NCI-H2171 treated with DMSO at 0.1 percent for 48 hours (cell line): Measurements from ENCODE around the gene KANK2.

ENCODE experiments used
- DNase-seq: peaks from one replicate; lab custom pipeline; 2025; lab: John Stamatoyannopoulos, UW

Gene KANK2

DNA sequence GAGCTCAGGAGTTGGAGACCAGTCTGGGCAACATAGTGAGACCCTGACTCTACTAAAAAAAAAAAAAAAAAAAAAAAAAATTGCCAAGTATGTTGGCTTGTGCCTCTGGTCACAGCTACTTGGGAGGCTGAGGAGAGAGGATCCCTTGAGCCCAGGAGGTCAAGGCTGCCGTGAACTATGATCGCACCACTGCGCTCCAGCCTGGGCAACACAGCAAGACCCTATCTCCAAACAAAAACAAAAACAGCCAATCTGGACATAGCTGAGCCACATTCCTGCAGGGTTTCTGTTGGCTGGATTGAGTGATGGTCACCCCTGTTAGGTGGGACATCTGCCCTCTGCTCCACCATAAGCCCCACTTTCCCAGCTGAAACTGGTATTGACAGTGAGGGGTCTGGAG lies 28.5 kb upstream of the KANK2 start:
- DNase-seq = no peak

DNA sequence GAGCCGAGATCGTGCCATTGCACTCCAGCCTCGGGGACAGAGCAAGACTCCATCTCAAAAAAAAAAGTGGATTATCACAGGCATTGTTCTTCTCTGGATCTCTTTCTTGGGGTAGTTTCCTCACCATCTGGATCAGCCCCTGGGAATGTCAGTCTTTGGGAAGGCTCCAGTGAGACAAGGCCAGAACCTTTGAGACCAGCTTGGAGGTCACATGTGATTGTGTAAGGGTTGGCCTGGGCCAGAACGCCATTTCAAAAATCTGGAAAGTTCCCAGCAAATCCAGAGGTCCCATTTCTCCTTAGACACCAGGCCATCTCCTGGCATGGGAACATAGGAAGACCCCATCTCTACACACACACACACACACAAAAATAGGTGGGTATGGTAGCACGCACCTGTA lies 27.8 kb upstream of the KANK2 start:
- no peak for DNase-seq

DNA sequence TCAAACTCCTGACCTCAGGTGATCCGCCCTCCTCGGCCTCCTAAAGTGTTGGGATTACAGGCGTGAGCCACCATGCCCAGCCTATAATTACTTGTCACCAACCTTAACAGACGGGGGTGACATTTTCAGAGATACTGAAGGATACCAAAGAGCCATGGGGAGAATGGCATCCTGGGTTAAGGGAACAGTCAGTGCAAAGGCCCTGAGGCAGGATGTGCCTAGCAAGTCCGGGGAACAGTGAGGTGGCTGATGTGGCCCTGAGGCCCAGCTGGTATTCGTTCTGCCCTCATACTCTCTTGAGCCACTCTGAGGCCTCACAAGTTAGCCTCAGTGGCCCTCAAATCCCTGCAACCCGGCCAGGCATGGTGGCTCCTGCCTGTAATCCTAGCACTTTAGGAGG lies 27.1 kb upstream of the KANK2 start:
- DNase-seq = no peak

DNA sequence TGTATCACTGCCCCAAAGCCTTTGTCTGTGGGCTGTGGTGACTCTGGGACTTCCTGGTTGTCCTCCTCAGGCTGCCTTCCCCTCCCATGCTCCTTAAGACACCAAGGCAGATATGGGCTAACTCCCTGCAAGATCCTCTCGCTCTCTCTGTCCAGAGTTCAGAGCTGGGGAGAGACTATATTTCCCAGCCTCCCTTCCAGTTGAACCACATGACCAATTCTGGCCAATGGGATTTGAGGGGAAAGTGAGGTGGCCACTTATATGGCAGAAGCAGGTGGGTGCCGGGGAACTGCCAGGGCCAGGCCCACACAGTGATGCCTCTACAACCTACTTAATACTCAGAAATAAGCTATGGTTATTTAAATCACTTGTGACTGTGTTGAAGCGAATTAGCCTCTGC lies 25.9 kb upstream of the KANK2 start:
- no peak for DNase-seq

DNA sequence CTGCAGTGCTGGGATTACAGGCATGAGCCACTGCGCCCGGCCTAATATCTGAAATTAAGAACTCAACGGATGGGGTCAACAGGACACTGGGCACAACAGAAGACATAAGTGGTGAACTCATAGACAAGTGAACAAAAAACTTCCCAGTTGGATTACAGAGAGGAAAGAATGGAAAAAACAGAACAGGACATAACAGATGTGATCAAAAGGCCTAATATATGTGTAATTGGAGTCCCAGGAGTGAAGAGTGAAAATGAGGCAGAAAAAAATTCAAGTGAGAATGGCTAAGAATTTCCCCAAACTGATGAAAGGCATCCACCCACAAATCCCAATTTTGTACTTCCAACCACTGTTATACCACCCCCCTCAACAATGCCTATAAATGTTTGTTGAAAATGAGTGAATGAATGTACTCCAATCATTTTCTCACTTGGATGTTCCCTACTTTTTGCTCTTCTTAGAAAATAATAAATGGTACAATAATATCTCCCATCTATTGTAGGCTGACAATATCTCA lies 23.8 kb upstream of the KANK2 start:
- no peak for DNase-seq

DNA sequence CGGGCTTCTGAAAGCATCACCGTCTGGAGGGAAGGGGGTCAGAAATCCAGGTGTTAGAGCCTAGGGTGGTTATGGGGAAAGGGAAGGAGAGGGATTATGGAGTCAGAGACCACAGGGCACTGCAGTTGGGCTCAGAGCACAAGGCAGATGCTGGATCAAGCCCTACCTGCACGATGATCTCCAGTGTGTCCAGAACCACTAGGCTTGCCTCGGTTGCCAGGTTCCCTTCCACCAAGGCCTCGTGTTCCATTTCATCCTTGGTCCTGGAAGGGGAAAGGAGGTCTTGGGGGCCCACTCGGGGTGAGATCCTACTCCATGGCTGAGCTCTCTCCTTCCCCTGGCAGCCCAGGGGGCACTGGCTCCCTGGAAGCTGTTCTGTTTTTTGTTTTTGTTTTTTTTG lies 17.0 kb upstream of the KANK2 start:
- DNase-seq = no peak

DNA sequence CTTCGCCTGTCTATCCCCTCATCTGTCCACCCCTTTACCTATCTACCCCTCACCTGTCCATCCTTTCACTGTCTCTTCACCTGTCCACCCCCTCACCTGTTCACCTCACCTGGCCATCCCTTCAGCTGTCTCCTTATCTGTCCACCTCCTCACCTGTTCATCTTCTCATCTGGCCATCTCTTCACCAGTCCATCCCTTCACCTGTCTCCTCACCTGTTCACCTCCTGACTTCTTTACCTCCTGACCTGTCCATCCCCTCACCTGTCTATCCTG lies 13.2 kb upstream of the KANK2 start:
- no peak for DNase-seq

DNA sequence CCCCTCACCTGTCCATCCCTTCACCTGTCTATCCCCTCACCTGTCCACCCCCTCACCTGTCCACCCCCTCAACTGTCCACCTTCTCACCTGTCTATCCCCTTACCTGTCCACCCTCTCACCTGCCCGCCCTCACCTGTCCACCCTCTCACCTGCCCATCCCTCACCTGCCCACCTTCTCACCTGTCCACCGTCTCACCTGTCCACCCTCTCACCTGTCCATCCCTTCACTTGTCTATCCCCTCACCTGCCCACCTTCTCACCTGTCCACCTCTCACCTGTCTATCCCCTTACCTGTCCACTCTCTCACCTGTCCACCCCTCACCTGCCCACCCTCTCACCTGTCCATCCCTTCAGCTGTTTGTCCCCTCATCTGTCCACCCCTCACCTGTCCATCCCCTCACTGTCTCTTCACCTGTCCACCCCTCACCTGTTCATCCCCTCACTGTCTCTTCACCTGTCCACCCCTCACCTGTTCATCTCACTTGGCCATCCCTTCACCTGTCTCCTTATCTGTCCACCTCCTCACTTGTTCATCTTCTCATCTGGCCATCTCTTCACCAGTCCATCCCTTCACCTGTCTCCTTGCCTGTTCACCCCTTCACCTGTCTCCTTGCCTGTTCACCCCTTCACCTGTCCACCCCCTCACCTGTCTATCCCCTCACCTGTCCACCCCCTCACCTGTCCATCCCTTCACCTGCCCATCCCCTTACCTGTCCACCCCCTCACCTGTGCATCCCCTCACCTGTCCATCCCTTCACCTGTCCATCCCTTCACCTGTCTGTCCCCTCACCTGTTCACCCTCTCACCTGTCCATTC lies 12.7 kb upstream of the KANK2 start:
- DNase-seq = no peak

DNA sequence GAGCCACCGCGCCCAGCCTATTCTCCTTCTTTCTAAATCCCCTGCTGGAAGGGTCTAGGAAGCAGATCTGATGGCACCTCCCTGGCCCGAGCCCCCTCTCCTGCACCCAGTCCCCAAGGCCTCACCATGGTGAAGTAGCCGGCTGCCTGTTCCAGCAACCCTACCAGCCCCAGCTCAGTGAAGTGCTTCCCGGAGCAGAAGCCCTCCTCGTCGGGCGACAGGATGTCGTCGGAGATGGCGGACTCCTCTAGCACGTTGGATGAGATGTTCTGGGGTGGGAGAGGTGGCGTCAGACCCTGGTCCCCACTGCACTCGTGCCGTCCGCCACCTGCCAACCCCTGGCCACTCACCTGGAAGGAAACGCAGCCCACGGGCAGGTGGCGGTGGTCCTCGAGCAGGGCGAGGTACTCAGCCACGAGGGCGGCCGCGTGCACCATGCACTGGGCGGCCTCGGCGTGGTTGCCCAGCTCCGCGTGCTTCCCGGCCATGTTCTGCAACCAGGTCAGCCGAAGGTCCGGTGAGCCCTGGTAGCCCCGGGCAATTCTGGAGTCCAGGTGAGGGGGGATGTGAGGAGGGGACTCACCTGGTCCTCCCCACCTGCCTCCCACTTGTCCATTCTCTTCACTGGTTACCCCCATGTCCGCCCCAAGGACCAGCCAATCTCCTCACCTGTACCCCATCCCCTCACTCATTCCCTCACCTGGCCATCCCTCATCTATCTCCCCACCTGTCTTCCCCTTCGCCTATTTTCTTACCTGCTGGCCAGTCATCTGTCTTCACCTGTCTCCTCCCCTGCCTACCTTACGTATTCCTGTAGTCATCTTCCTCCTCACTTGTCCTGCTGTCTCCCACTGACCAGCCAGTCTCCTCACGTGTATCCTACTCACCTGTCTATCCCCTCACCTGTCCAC lies 11.5 kb upstream of the KANK2 start:
- no peak for DNase-seq

DNA sequence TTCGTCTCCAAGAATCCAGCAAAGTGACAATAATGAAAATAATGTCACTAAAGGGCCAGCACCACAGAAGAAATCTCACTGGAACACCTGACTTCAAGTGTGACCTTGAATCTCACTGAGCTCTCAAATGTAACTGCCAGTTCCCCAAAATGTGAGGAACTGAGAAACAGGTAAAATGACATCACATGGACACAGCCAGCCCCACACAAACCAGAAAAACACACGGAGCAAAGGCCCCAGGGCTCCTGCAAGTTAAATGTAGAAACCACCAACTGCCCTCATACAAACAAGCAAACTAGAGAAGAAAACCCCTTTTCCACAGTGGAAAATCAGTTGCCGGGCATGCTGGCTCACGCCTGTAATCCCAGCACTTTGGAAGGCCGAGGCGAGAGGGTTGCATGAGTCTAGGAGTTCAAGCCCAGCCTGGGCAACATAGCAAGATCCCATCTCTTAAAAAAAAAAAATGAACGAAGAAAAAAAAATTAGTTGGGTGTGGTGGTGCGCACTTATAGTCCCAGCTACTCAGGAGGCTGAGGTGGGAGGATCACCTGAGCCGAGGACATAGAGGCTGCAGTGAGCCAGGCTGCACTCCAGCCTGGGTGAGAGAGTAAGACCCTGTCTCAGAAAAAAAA lies 8.7 kb upstream of the KANK2 start:
- no peak for DNase-seq

DNA sequence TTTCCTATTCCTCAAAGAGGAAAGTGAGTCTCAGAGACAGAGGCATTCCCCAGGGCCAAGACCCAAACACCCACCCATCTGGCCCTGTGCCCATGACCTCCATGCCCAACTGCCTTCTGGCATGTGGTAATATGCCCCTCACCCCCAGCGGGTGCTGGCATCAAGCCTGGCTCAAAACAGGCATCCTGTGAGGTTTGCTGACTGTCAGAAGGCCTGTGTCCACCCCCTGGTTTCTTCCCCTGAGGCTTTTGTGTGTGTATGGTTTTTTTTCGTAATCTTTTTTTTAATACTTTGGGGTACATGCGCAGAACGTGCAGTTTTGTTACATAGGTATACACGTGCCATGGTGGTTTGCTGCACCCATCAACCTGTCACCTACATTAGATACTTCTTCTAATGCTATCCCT lies 7.6 kb upstream of the KANK2 start:
- peak; percentile 87 for DNase-seq

DNA sequence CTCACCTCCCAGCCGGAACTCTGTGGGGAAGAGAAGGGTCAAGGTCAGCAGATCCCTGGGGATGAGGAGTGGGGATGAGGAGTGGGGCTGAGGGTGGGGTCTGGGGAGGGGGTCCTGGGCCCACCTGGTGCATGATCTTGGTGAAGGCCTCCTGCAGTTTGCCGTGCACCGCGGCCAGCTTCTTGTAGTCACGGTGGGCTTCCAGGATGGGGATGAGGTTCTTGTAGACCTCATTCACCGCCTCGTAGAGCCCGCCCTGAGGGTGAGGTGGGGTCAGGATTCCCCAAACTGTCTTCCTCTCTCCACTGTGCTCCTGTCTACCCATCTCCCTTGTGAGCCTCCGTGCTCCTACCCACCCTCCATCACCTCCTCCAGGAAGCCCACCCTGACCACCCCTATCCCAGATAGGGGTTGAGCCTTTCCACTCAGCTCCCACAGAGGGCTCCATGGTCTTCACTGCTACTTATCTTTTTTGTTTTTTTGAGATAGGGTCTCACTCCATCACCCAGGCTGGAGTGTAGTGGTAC lies 6.8 kb upstream of the KANK2 start:
- DNase-seq = no peak

DNA sequence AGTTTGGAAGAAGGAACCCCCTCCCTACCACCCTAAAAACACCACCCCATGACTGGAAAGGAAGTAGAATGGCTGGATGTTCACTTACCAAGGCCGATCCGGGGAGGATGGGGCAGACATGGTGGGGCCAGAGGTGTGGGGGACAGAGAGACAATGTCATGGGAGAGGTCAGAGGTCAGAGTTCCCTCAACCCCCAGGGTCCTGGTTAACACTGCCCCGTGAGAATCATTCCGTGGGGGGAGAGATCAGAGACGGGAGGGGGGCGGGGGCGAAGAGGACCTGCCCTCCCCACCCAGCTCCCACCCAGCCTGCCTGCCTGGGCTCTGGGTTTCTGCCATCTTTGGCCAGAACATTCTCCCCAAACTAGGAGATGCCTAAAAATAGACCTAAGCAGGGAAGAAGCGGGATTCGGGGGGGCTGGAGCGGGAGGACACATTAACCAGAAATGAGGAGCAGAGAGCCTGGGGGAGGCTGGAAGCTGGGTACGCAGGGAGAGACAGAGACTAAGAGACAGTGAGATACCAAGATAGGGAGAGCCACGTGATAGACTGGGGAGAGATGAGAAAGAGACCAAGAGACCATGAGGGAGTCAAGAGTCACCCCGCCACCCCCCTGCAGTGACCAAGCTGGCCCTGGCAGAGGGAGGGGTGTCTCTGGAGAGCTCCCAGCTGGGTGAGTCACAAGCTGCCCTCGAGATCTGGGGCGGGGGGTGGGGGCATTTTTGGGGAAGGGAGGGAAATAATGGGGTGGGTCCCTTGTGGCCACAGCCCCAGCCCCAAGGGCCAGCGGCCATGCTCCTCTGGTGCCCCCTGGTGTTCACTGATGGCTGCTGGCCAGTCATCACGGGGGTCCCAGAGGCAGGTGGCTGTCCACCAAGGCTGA lies 6.1 kb upstream of the KANK2 start:
- no peak for DNase-seq

DNA sequence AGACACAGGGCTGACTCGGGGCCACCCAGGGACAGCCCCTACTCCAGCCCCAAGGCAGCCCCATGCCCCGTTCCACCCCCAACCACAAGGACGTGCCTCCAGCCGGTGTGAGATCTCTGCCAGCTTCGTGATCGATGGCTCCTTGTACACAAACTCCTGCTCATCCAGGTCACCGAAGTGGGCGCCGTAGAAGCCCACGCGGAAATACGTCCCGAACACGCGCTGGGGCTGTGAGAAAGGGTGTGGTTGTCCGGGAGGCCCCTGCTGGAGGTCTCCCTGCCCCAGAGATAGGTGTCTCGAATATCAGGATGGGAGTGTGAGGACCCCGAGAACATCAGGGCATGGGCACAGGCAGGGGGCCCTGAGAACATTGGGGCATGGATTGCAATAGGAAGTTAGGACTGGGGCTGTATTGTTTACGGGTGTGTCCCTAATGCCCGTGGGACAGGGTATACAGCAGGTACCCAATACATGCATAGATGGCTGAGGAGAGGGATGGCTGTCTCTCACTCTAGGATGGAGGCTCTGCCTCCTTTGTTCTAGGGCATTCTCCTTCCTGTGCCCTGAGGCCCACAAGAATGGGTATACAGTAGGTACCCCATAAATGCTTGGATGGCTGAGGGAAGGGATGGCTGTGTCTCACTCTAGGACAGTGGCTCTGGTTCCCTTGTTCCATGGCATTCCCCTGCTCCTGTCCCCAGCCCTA lies 5.3 kb upstream of the KANK2 start:
- DNase-seq = no peak

DNA sequence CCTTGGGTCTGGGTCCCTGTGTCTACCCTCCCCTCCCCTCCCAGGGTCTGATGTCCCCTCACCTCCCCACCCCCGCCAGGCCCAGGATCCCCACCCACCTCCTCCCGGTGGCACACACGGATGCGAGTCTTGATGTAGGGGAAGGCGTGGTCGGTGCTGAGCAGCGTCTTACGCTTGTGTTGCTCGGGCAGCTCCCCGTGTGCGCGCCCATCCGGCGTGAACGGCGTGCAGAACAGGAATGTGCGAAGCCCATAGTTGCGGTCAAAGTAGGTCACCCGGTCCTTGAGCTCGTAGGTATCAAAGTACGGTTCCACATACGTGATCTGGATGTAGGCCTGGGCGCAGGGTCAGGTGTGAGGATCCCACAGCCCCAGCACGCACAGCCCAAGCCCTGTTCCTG lies 4.4 kb upstream of the KANK2 start:
- no peak for DNase-seq

DNA sequence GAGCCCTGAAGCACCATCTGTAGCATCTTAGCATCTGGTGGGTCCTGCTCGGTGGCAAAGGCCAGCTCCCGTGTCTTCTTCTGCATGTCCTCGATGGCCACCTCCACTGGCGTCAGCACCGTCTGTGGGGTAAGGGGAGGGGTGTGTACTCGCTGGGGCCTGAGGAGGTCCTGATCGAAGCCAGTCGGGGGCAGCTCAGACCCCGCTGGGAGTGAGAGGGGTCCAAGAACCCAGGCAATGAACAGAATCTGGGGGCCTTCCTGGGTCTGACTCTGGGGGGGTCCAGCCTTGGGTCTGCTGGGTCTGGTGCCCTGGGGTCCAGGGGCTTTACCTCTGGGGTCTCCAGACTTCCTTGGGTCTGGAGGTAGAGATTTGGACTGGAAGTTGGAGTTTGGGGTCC lies 3.6 kb upstream of the KANK2 start:
- no peak for DNase-seq

DNA sequence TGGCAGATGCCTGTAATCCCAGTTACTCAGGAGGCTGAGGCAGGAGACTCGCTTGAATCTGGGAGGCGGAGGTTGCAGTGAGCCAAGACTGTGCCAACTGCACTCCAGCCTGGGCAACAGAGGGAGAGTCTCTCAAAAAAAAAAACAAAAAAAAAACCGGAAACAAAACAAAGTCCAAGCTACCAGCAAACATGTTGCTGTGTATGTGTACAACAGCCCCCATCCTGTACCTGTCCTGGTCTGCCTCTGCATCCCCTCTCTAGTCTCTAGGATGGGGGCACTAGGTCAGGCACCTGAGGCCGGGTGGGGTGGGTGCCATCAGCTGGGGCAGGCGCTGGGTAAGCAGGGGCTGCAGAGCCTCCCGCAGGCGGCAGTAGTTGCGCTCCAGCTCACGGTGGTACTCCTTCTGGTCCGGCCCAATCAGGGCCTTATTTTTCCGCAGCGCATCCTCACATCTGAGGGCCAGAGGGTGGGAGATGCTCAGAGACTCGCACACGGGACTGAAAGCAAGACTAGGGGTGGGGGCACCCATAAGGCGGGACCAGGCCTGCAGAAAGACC lies 2.8 kb upstream of the KANK2 start:
- DNase-seq = no peak

DNA sequence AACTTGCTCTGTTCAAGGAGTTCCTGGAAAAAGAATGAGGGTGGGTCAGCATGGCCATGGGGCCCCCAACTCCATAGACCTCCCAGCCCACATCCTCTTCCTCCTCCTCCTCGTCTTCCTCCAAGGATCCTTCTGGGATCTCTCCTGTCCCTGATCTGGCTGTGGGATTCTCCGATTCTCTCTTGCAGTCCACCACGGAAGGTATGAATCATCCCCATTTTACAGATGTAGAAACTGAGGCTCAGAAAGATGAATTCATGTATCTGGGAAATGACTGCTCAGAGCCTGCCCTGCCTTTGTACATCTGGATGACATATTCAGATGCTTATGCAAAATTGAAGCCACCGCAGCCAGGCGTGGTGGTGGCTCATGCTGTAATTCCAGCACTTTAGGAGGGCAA lies 2.2 kb upstream of the KANK2 start:
- DNase-seq = no peak

DNA sequence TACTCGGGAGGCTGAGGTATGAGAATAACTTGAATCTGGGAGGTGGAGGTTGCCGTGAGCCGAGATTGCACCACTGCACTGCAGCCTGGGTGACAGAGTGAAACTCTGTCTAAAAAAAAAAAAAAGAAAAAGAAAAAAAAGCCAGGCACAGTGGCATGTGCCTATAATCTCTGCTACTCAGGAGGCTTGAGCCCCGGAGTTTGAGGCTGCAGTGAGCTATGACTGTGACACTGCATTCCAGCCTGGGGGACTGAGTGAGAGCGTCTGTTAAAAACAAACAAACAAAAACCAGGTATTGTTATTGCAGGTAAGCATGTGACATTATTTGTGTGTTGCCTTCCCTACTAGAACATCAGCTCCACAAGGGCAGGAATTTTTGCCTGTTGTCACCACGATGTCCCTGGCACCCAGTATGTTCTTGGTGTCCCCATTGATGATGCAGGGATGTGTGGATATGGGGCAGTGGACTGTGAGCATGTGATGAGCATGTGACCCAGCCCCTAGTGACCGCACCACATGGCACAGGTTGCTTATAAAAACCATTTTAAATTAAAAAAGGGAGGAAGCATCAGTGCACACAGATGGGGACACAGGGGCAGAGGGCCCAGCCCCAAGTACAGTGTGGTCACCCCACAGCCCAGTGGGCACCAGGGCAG lies 1.6 kb upstream of the KANK2 start:
- peak; percentile 13 for DNase-seq

DNA sequence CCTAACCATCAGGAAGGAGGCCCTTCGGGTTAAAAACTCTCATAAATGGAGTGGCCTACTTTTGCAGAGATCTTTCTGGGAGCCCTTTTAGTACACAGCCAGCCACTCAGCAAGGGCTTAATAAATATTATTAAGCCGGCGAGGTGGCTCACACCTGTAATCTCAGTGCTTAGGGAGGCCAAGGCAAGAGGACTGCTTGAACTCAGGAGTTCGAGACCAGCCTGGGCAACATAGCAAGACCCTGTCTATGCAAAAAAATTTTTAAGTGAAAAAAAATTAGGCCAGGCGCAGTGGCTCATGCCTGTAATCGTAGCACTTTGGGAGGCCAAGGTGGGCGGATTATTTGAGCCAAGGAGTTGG lies 810 bp upstream of the KANK2 start:
- no peak for DNase-seq
